Hippocampal formation (tissue), 2 donors: ENCODE results near the gene IGF2R.
A peak's percentile ranks its signal among the peaks of the same experiment; 100 is the strongest.
"Not testable (repeated sequence)": the region's sequence is repeated elsewhere in the genome, so short reads cannot be mapped to it uniquely, and the experiment has no call there.

Experiments
- DNase-seq, 2 donors: peaks; one replicate each; lab custom pipeline; 2025; lab: John Stamatoyannopoulos, UW

Gene IGF2R

GRCh38 chr6:159968295-159969203 is at the start of gene IGF2R:
Gene IGF2R (plus strand): TSS chr6:159969082. CDS start chr6:159969247, 165 bp downstream.
- DNase-seq: peak; percentile 52 to 80

- DNase-seq: no peak
Measured at GRCh38 chr6:159919800-159920199, 49.1 kb upstream of the IGF2R start.

- DNase-seq: not testable (repeated sequence)
Measured at GRCh38 chr6:159924150-159924549, 44.7 kb upstream of the IGF2R start.

- no peak for DNase-seq
Measured at GRCh38 chr6:159926542-159927203, 42.2 kb upstream of the IGF2R start.

- DNase-seq: no peak
Measured at GRCh38 chr6:159929819-159930218, 39.1 kb upstream of the IGF2R start.

DNA sequence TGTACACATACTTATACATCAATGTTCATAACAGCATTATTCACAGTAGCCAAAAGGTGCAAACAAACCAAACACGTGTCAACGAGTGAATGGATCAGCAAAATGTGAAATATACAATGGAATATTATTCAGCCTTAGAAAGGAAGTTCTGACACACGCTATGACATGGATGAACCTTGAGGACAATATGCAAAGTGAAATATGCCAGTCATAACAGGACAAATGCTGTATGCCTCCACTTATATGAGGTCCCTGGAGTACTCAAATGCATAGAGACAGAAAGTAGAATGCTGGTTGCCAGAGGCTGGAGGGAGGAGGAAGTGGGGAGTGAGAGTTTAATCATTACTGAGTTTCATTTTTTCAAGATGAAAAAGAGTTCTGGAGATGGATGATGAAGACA is 37.8 kb upstream of the IGF2R start:
- no peak for DNase-seq

- no peak for DNase-seq
Measured at GRCh38 chr6:159931846-159932245, 37.0 kb upstream of the IGF2R start.

DNA sequence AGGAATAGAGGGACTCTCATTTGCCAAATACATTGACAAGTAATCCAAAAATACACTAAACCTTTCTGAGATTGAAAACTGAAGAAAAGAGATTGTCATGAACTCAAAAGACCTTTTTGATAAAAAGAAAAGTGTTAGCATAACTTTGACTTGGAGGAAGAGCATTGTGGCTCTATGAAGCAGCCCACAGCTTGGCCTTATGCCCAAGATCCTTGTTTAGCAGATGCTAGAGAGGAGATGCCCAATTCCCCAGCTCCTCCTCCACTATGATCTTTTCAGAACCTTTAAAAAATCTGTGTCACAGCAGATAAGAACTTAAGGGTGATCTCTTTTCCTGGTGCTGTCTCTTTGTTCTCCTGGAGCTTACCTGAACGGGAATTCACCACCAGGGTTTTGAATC is 35.8 kb upstream of the IGF2R start:
- DNase-seq: no peak

DNA sequence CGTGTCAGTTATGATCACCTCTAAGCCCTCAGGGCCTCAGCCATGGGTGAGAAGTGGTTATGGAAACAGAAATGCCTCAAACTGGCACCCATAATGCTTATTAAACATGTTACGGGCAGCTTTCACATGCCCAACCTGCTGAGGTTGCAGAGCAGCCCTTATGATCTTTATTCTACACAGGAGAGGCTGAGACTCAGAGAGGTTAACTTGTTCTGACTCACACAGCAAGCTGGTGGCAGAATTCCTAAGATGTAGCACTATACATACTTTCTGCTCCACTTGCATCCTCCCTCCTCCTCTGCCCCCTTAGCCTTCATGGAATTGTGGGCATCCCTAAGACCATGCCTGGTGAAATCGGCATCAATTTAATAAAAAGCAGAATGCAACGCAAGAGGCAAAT is 34.7 kb upstream of the IGF2R start:
- no peak for DNase-seq

- DNase-seq: no peak
Measured at GRCh38 chr6:159935065-159935464, 33.8 kb upstream of the IGF2R start.

DNA sequence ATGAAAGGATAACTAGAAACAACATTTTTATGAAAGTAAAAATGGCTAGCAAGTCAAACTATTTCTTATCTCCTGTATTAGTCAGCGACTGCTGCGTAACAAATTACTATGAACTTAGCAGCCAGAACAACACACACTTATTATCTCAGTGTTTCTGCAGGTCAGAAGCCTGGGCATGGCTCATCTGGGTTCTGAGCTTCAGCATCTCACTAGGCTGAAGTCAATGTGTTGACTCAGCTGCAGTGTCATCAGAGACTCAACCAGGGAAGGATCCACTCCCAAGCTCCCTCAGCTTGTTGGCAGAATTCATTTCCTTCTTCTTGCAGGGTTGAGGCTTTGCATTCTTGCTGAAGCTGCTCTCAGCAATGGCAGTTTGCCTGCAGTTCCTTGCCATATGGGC is 33.2 kb upstream of the IGF2R start:
- no peak for DNase-seq

DNA sequence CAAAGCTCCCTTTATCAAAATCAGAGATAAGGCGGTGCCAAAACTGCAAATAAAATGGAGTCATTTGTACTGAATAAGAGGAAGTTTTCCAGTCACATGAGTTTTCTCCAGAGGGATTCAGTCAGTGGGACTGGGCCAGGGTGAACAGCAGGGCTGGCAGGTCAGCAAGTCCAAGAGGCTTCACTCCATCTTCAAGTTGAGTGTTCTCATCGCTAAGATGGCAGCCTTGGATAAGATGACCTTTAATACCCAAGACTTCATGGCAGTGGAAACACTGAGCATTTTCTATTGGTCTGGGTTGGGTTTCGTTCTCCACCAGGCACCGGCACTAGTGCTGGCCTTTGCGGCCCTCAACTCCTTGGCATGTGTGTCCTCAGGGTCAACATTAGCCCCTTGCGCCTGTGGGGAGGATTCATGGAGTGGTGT is 29.3 kb upstream of the IGF2R start:
- DNase-seq: no peak

DNA sequence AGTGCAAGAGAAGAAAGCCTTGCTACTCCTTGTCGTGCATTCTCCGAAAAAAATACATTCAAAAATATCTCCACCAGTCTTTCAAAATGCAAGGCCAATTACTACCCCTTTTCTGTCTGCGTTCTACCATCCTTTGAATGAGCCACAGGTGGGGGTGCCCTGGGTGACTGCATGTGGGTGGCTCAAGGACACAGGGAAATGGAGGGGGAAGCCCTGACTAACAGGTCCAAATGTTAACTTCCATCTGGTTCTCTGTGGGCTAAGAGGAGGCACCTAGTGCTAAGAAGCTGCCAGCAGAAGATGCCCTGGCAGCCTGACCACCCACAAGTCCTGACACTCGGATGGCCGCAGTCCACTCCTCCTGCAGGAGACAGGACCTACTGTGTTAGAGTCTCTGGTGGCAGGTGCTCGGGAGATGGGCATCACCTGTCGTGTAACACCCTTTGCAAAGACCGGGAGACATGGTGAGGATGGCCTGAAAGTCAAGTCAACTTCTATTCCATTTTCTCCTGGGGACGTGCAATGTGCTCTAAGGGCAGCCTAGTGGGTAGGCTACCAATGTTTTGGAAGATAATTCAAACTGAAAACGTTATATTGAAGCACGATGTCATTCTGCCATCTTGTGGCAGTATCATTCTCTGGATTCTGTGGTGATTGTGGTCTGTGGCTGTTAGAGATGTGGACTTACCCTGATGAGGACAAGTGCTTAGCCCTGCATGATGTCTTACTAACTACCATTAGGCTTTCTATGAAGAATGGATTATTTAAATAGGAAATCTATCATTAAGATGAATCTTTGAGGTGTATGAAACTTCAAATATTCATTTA is 27.4 kb upstream of the IGF2R start:
- DNase-seq: peak; percentile 15 to 55

- no peak for DNase-seq
Measured at GRCh38 chr6:159943101-159943632, 25.7 kb upstream of the IGF2R start.

DNA sequence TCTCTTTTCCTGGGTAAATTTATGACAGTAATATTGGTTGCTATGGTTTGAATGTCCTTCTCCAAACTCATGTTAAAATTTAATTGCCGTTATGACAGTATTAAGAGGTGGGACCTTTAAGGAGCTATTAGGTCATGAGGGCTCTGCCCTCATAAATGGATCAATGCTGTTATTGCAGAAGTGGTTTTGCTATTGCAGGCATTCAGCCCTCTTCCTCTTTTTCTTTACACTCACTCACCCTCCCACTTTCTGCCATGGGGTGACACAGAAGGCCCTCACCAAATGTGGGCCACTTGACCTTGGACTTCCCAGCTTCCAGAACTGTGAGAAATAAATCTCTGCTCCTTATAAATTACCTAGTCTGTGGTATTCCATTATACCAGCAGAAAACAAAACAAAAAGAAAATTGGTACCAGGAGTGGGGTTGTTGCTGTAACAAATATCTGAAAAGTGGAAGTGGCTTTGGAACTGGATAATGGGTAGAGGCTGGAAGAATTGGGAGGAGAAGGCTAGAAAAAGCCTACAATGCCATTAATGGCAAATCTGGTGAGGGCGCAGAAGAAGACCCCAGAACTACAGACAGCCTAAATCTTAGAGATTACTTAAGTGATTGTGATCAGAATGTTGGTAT is 24.8 kb upstream of the IGF2R start:
- no peak for DNase-seq

GRCh38 chr6:159945801-159946392 is 23.0 kb upstream of the IGF2R start:
- DNase-seq: no peak

GRCh38 chr6:159946912-159947311 is 22.0 kb upstream of the IGF2R start:
- DNase-seq: no peak

GRCh38 chr6:159948199-159948598 is 20.7 kb upstream of the IGF2R start:
- DNase-seq: no peak

DNA sequence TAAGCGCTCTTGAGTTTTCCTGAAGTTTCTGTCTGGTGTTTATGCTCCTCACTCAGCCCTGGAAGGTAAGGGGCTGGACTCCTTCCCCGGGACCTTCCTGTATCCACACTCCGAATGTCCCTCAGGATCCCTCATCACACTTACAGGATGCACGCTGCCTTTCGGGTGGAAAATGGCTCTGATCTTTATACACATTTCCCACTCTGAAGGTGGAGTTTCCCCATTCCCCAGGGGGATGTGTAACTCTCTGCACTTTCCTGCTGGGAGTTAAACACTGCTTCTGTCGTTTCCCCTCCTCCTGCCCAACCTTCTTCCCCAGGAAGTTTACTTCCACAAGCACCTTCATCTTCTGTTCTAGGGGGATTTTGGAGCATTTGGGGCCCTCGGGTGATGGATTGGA is 17.1 kb upstream of the IGF2R start:
- DNase-seq: no peak

DNA sequence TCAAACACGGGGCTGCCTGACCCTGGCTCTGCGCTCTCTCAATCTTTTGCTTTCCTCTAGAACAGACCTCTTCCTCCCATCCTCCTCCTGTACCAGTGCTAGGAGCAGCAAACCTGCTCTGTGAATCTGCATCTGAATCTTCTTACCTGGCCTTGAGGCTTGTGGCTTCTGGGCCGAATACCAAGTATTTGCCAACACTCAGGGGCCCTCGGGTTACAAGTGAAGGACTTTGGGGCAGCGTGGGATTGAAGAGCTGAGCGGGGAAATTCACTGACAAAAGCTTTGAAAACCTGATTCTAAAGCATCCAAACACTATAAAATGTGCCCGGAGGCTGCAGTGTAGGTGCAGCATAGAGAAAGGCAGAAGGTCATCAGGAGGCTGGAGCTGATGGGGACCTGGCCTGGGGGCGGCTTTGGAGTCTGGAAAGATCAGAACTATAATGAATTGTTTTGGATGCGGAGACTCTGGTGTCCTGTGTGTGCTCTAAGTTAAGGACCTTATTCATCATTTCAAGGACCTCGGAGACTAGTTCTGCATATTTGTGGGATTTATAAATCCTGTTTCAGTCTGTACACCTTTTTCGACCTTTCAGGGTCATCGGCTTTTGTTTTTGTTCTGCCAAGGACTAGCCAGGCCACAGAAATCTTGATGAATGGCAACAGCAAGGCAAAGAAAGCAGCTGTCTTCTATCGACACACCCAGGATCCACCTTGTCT is 16.4 kb upstream of the IGF2R start:
- DNase-seq: no peak
